GM18519 (cell line): ENCODE data around the gene TRMT11.
"Not testable (repeated sequence)": the region's sequence is repeated elsewhere in the genome, so short reads cannot be mapped to it uniquely, and the experiment has no call there.

Experiments used
- ATAC-seq: cut with Tn5 transposase; IDR thresholded peaks from one replicate; pipeline ENCODE4 v1.9.1; 2021; ENCODE audit warnings: mild to moderate bottlenecking, moderate library complexity; ENCODE audit not compliant: unreplicated experiment, low FRiP score

TRMT11 gene

GRCh38 chr6:126039284-126039683 is 52.9 kb downstream of the TRMT11 start:
- ATAC-seq: no peak

- no peak for ATAC-seq
These were observed 54.1 kb downstream of the TRMT11 start for GRCh38 chr6:126040394-126040793.

GRCh38 chr6:126040826-126041225 is 54.5 kb downstream of the TRMT11 start:
- ATAC-seq: no peak

GRCh38 chr6:126041516-126041915 is 55.2 kb downstream of the TRMT11 start:
- no peak for ATAC-seq

- ATAC-seq: no peak
These were observed 55.7 kb downstream of the TRMT11 start for GRCh38 chr6:126042001-126042419.

- ATAC-seq: no peak
These were observed 61.3 kb downstream of the TRMT11 start for GRCh38 chr6:126047648-126048047.

DNA sequence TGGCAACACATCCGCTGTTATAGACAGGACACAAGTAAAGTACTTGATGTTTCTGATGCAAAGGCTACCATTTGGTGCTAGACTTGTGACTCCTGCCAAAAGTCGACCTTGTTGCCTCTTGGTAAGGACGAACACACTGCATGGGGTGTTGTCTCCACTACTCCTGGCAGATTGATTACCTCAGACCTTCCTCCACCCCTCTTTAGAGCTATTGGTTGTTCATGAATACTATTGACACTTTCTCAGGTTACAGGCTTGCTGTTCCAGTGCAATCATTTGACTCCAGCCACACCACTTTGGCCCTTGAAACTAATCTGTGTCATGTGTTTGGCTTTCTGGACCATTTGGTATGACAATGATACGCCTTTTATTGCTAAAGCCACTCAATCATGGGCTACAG is 62.3 kb downstream of the TRMT11 start:
- ATAC-seq: no peak

DNA sequence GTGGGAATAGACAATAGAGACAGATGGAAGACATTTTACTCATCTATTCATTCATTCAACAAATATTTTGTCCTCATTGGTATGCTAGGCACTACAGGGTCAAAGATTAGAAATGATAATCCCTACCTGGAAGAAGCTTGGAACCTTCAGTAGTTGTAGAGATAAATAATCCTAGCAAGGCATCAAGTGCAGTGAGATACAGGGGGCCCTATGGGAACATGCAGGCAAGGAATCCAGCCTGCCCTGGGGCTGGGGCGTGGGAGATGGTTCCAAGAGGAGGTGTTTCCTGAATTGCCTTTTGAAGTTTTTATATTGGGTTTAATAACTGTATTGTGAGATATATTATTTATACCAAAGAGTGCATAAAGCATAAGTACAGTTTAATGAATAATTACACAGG is 64.5 kb downstream of the TRMT11 start:
- ATAC-seq: no peak

DNA sequence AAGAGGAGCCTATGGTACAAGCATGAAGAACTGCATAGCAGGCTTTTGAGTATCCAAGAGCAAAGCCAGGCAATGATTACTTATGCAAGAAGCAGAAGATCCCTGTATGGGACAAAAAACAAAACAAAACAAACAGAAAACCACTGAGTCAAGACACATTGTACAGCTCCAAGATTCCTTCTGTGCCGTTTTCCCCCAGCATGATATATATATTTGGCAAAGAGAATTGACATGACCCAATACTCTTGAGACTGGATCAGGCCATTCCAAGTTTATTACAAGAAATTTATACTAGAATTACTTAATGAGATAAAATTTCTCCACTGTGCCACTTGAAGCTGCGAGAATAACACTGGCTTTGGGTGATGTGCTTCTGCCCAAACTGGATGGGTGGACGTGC is 65.5 kb downstream of the TRMT11 start:
- no peak for ATAC-seq

DNA sequence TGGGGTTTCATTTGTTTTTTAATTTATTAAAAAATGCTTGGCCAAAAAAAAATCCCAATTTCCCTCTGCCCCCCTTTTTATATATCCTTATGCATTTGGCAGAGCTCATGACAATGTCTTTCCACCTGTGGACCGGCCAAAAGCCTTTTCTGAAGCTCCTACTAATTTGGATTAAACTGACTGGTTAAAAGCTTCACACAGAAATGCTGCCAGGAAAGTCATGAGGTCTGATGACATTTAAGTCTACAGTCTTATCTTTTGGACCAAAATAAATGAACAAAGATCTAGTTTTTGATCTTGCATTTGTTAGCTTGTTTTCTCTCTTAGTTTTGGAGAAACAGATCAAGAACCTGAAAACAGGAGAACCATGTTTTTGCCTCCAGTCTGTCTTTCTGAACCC is 66.1 kb downstream of the TRMT11 start:
- ATAC-seq: no peak

DNA sequence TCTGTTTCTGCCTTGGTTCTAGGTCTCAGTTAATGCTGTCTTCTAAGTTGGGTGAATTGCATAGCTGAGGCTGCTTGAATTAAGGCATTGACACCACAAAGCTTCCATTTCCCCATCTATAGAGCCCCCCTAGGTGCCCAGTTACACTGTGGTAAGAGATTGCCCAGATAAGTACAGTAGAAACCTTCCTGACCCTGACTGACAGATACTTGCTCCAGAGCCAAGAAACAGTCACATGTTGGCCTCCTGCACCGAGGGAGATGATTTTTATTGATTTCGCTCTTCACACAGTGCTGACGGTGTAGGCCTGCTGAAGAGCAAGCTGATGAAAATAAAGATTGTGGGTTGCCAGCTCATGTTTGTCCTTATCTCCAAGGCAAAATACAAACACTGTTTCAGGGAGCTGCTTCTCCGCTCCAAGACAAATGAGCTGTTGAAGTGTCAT is 67.9 kb downstream of the TRMT11 start:
- no peak for ATAC-seq

GRCh38 chr6:126054802-126055201 is 68.5 kb downstream of the TRMT11 start:
- ATAC-seq: no peak

GRCh38 chr6:126055449-126055848 is 69.1 kb downstream of the TRMT11 start:
- ATAC-seq: no peak

DNA sequence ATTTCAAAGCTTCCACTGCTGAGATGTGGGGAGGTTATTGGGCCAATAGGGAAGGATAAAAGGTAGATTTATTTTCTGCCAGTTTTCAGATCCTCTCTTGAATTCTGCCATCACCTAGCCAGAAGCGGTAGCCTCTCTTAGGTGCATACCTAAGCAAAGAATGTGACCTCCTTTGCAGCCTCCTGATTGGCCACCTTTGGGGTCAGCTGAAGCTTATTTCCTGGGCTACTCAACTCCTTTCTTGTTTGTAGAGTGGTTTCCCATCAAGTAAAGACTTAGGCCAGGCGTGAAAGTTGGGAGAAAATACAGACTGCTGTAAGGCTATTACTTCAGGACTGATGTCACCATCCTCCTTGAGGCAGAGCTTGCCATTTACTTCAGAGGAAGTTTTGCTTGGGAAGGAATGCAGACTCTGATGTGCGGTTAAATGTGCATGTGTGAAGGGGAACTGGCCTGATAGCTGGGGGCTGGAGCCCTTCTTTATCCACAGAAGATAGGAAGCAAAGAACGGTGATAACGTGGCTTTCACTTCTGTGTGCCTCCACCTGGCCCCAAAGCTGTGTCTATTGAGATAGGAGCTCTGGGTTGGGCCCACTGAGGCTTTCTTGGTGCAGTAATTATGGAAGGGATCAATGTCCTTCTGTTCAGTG is 70.1 kb downstream of the TRMT11 start:
- ATAC-seq: no peak

DNA sequence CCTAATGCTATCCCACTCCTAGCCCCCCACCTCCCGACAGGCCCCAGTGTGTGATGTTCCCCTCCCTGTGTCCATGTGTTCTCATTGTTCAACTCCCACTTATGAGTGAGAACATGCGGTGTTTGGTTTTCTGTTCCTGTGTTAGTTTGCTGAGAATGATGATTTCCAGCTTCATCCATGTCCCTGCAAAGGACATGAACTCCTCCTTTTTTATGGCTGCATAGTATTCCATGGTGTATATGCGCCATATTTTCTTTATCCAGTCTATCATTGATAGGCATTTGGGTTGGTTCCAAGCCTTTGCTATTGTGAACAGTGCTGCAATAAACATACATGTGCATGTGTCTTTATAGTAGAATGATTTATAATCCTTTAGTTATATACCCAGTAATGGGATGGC is 71.7 kb downstream of the TRMT11 start:
- not testable (repeated sequence) for ATAC-seq

GRCh38 chr6:126060400-126060799 is 74.1 kb downstream of the TRMT11 start:
- no peak for ATAC-seq

- no peak for ATAC-seq
These were observed 77.3 kb downstream of the TRMT11 start for GRCh38 chr6:126063512-126064146.

DNA sequence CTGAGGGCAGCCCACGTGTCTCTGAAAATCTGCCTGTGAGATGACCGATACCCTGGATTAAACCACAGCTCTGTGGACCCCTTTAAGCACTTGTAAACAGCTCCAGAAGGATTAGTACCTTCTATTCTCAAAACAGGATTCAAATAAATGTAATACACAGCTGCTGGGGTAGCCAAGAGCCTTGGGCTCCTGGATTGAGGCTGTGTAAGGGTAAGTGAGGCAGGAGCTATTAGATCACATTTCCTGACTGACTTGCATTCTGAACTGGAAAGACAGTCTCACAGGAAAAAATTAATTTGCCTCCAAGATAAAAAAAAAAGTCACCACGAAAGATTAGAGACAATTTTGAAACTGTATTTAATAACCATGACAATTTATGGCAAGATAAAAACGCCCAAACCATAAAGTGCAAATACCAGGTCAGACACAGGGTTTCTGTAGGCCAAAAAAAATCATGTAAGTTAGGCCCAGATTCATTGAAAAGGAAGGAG is 78.0 kb downstream of the TRMT11 start:
- ATAC-seq: no peak

- no peak for ATAC-seq
These were observed 78.5 kb downstream of the TRMT11 start for GRCh38 chr6:126064748-126065401.

DNA sequence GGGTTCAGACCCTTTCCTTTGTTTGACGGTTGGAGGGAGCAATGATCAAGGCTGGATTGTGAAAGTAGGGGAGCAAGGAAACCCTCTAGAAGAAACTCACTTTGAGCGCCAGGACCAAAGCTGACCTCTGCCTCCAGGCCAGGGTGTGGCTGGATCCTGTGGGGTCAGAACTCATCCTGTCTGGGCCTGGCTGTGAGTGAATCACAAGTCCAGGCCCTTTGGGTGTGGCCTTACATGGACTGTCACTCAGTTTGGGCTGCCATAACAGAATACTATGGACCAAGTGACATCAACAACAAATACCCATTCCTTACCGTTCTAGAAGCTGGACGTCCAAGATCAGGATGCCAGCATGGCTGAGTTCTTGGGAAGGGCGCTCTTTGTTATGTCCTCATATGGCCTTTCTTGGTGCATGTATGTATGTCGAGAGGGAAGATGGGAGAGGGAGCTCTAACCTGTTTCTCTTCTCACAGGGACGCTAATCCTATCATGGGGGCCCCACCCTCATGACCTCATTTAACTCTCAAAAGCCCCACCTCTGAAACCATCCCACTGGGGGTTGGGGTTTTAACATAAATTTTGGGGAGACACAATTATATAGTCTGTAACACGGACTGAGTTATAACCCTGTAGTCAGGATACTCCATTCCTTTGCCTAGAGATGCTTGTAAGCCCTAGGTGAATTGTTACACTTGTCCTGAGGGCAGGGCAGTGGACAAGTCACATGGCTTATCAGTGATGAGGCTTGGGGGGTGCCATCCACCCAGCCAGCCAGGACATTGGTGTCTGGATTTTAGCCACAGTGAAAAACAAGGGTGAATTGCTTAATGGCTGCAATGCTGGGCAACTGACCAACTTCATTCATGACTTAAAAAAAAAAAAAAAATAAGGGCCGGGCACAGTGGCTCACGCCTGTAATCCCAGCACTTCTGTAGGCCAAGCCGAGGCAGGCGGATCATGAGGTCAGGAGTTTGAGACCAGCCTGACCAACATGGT is 80.0 kb downstream of the TRMT11 start:
- ATAC-seq: no peak
